NK-92 treated with Interleukin-12 subunit alpha and Interleukin-12 subunit beta, amount 100 ng/mL, for 24 hours (cell line): ENCODE data around the gene UGGT2.
"Not testable (repeated sequence)": the region's sequence is repeated elsewhere in the genome, so short reads cannot be mapped to it uniquely, and the experiment has no call there.

ENCODE experiments used
- DNase-seq: peaks from one replicate; lab custom pipeline; 2025; lab: John Stamatoyannopoulos, UW

UGGT2 gene

GRCh38 chr13:95893861-95894260, 159.3 kb downstream of the UGGT2 start:
- DNase-seq = no peak

DNA sequence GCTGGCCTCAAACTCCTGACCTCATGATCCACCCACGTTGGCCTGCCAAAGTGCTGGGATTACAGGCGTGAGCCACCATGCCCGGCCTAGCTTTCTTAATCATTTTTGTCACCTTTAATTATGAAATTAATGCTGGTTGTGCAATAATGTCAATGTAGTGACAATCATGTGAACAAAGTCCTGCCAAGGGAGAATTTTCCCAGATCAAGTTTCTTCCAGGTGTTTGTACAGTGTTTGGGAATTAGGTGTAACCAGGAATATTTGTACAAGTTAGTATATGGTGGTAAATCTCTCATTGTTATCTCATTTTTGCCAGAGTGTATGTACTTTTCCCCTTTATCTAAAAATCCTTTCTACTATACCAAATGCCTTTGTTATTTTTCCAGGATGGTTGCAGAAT, 171.1 kb downstream of the UGGT2 start:
- no peak for DNase-seq

GRCh38 chr13:95880331-95880730, 172.9 kb downstream of the UGGT2 start:
- no peak for DNase-seq

- no peak for DNase-seq
Observed at GRCh38 chr13:95874286-95874685, 178.9 kb downstream of the UGGT2 start.

DNA sequence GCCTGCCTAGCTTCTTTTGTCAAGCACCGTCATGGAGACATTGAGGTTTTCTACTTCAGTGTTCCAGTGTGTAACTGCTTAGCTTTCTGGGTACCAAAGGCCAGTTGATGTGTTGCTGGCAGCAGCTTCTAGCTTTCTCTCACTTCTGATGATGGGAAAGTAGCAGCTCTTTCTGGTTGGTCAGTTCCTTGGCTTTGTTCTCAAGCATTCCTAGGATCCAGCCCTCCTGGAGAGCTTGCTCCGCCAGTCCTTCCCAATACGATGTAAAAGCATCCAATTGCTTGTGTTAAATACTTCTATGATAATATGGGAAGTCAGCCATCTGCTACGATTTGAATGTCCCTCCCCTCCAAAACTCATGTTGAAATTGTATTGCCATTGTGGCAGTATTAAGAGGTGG, 182.8 kb downstream of the UGGT2 start:
- no peak for DNase-seq

- DNase-seq = no peak
Observed at GRCh38 chr13:95865080-95865615, 188.1 kb downstream of the UGGT2 start.

- no peak for DNase-seq
Observed at GRCh38 chr13:95862408-95862807, 190.8 kb downstream of the UGGT2 start.

DNA sequence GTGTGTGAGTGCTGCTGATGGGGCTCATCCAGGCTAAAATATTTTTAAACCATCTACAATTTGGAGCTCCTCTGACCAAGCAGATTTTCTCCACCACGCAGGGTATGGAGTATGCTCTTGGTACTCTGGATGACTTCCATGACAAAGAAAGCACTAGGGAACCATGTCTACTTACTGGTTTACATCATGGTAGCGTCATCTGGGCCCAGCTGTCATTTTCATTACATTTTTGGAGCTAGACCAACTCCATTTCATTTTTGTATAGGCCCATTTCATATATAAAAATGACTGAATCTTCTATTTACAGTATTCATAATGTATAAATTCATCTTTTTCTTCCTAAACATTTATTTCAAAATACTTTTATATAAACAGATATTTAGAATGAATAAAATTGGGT, 191.9 kb downstream of the UGGT2 start:
- no peak for DNase-seq

- no peak for DNase-seq
Observed at GRCh38 chr13:95858286-95859075, 194.7 kb downstream of the UGGT2 start.

DNA sequence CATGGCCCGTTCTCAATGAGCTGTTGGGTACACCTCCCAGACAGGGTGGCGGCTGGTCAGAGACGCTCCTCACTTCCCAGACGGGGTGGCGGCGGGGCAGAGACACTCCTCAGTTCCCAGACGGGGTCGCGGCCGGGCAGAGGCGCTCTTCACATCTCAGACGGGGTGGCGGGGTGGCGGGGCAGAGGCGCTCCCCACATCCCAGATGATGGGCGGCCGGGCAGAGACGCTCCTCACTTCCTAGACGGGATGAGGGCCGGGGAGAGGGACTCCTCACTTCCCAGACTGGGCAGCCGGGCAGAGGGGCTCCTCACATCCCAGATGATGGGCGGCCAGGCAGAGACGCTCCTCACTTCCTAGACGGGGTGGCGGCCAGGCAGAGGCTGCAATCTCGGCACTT, 207.5 kb downstream of the UGGT2 start:
- DNase-seq = not testable (repeated sequence)

- DNase-seq = no peak
Observed at GRCh38 chr13:95842898-95843297, 210.3 kb downstream of the UGGT2 start.

- no peak for DNase-seq
Observed at GRCh38 chr13:95841894-95842293, 211.3 kb downstream of the UGGT2 start.

GRCh38 chr13:95834134-95834765, 219.0 kb downstream of the UGGT2 start:
- peak; percentile 21 for DNase-seq

DNA sequence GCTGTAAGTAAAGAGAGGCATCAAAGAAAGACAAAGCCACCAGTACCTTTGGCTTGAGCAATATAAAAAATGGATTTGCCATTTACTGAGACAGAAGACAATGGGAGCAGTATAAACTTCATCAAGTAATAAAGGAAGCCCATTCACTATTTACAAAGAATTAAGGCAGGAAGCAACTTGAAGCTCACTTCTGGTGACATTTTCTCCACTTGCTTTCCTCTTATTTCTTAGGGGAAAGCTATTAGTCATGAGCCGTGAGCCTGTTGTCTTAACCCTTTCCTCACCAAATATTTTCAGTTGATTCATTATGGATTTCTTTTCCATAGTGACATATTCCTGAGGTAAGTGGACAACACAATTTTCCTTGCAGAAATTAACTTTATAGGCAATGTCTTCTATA, 219.5 kb downstream of the UGGT2 start:
- DNase-seq = no peak

DNA sequence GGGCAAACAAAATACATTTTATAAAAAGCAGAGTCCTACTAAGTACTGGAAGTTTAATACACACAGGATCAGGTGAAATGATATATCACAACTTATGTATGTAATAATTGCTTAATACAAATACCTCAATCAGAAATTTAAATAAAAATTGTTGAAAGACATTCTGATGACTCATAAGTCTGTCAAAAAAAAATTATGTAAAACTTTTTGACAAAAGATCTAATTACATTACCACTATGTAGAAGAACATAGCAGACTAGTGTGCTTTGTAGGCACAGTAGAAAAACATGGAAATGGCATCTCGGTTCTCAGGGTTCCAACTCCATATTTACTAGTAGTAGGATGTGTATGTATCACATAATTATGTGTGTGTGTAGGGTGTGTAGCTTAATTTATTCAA, 220.1 kb downstream of the UGGT2 start:
- DNase-seq = no peak

- no peak for DNase-seq
Observed at GRCh38 chr13:95822303-95822702, 230.9 kb downstream of the UGGT2 start.

GRCh38 chr13:95814495-95814894, 238.7 kb downstream of the UGGT2 start:
- DNase-seq = no peak

GRCh38 chr13:95813139-95813538, 240.1 kb downstream of the UGGT2 start:
- no peak for DNase-seq

GRCh38 chr13:95809429-95809828, 243.8 kb downstream of the UGGT2 start:
- DNase-seq = no peak

DNA sequence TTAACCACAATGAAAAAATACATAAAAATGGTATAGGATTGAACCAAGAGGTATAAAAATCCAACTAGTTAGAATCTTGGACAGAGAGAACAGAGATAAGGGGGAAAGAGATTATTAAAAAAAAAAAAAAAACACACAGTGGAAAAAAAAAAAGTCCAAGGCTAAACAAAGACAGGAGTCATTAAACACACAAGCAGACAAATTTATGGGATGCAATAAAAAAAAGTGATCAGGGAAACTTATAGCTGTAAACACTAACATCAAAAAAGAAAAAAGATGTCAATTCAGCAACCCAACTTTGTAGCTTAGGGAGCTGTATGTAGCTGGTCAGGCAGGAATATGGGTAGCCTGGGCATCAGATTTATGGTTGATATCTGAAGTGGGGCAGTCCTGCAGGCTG, 247.3 kb downstream of the UGGT2 start:
- DNase-seq = no peak

GRCh38 chr13:95801825-95802224, 251.4 kb downstream of the UGGT2 start:
- no peak for DNase-seq

DNA sequence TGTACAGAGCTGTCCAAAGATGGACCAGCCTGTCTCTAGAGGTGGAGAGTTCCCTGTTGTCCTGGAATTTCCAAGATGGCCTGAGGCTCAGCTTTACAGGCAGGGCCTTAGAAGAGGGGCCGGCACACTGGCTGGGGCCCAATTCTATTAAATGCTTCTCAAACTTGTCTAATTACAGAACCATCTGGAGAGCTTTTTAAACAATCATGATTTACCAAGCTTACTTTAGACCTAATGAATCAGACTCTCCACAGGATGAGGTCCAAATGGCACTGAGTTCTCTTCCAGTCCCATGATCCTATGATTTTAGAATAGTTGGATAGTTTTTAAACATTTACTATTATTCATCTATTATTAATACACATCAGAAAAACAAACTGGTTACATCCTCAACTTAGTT, 252.8 kb downstream of the UGGT2 start:
- no peak for DNase-seq

DNA sequence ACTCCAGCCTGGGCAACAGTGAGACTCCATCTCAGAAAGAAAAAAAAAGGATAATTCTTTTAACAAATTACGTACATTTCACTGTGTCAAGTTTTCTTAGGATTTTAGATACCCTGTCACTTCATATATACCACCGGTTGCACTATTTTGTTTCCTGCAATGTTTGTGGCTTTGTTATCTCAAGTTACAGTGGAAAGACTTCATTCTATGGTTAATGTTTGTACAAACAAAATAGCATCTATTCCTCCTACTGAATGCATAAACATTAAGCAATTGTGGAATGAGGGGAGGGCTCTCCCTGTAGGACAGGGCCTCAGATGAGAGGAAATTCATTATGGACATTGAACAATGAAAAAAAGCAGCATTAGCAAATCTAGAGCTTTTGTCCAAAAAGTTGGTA, 256.2 kb downstream of the UGGT2 start:
- DNase-seq = no peak

DNA sequence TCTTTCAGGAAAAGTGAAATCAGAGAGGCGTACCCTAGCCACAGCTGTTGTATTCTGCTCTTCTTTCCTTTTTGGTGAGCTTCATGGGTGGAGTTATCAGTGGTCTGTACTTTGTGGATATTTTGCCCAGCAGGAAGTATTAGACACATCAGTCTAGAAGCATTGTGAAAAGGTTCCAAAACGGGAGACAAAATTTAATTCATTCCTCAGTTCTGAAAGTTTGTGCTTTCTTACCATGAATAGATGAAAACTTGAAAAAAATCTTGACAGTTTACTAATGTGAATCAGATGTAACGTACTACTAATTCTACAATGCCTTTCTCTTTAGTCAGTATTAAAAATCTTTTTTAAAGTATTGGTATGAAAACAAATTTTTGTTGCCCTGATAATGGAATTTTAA, 259.4 kb downstream of the UGGT2 start:
- no peak for DNase-seq
